ENCODE measurements around the gene SNX21. TPM values are rescaled to one million over a fixed set of nuclear protein-coding genes. Genes with fewer than 3 reads are reported as not detected.

SNX21 gene
- total and polyA plus RNA-seq, 2 donors (not counting 3 experiments of a cell fraction or from before 2014, with no cell fraction given): 11.6 to 11.9 TPM

DNA sequence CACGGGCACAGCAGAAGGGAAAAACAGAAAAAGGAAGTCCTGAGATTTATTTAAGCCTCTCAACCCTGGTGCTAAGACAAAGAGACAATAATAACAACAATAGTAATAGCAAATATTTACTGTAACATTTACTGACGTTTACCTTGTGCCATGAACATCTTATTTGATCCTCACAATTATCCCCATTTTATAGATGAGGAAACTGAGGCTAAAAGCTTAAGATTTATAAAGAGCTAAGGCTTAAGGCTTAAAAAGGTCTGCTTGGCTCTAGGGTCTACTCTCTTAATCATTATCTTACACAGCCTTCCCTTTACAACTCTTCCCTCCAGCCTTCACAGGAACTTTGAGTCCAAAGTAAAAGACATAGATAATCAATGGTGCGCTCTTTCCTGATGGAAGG lies 45.2 kb upstream of the SNX21 start:
- DNase-seq (ENCODE audit: low read depth, low spot score) (no peak), FAIRE-seq (no peak)
- H3K4me3 ChIP-seq (replicated peaks in 1 of 3; ENCODE audit: insufficient read depth in 1 of 3, low read depth in 1 of 3, low read length in 3 of 3): no peak overlapping the region
- no peak overlapping the region for H3K4me2 ChIP-seq (ENCODE audit: insufficient read depth, low read length)
- dilution Hi-C loops (cut with MboI; ENCODE audit: extremely low pct_ligation_motif_present, low sequenced_read_pairs) (no loop called here), intact Hi-C loops (cut with micrococcal nuclease) (no loop called here)
- no peaks in the 10 kb centered on the region for H3K36me3 ChIP-seq (ENCODE audit: control insufficient read depth in 2 of 2, extremely low read depth in 1 of 2, insufficient read depth in 2 of 2, low read length in 2 of 2)
- BruUV-seq (replicated peaks): no TSS peak
- no peak overlapping the region for H2AFZ ChIP-seq (ENCODE audit: low read depth, low read length)
- POLR2A ChIA-PET: no interaction called here
- peaks cover 1 to 2% of the 10 kb centered on the region in 2 experiments for H3K27me3 ChIP-seq (ENCODE audit: control insufficient read depth in 2 of 2, insufficient read depth in 2 of 2, low read length in 2 of 2)
- peaks cover 9% of the 10 kb centered on the region for H3K79me2 ChIP-seq (ENCODE audit: control insufficient read depth, insufficient read depth, low read length)
- peaks cover 7% of the 10 kb centered on the region for H3K4me1 ChIP-seq (ENCODE audit: control insufficient read depth, extremely low read depth, insufficient read depth, low read length)
- no peaks in the 10 kb centered on the region for H3K9me1 ChIP-seq (replicated peaks; ENCODE audit: control insufficient read depth, extremely low read depth, insufficient read depth, low read length)
- H3K9me3 ChIP-seq (replicated peaks; ENCODE audit: control insufficient read depth, insufficient read depth, low read length): no peaks in the 10 kb centered on the region
- no peak overlapping the region for H3K9ac ChIP-seq (replicated peaks; ENCODE audit: extremely low read depth, insufficient read depth, low read length)
- H4K20me1 ChIP-seq (replicated peaks; ENCODE audit: control insufficient read depth, extremely low read depth, insufficient read depth, low read length): no peaks in the 10 kb centered on the region
- TF ChIP-seq FOS (IDR thresholded peaks at IDR 0.05; ENCODE audit: borderline replicate concordance, insufficient read depth, low read length): no peak
- TF ChIP-seq POLR2A (IDR thresholded peaks at IDR 0.05; ENCODE audit: low read depth, low read length): no peak
- no peak for TF ChIP-seq CTCF (IDR thresholded peaks at IDR 0.05; ENCODE audit: extremely low read depth in 1 of 2, insufficient read depth in 1 of 2, low read depth in 1 of 2, low read length in 2 of 2)
- no peak for TF ChIP-seq MAX (IDR thresholded peaks at IDR 0.05; ENCODE audit: insufficient read depth, insufficient read length)
- no peak for TF ChIP-seq EZH2 (IDR thresholded peaks at IDR 0.05; ENCODE audit: borderline replicate concordance, low read depth, low read length, severe bottlenecking)
- no peak for TF ChIP-seq GATA2 (IDR thresholded peaks at IDR 0.05; ENCODE audit: insufficient read depth, insufficient read length, low read depth, low read length)
- TF ChIP-seq POLR2AphosphoS5 (IDR thresholded peaks at IDR 0.05; ENCODE audit: insufficient read depth, low read depth, low read length): no peak
- no peak for TF ChIP-seq MYC (IDR thresholded peaks at IDR 0.05; ENCODE audit: low read depth, low read length)
- TF ChIP-seq JUN (IDR thresholded peaks at IDR 0.05; ENCODE audit: borderline replicate concordance, insufficient read depth, insufficient read length, low read depth): no peak
- CTCF ChIA-PET: interaction anchor here (1.7 to 2.6 kb wide), 2 partner anchors 11 to 17 kb away, joined by 7 to 12 read pairs; no protein-coding TSS in a partner anchor
- no peak overlapping the region for H3K27ac ChIP-seq (ENCODE audit: insufficient read depth, low read depth, low read length)
